K562 (cell line): Measurements from ENCODE around the gene GPRC5B. TPM values are rescaled to one million over a fixed set of nuclear protein-coding genes. Genes with fewer than 3 reads are reported as not detected.

Source experiments
- ATAC-seq: fragments of 200-7000 bp; cut with Tn5 transposase; 3 replicates; pipeline ENCODE4 v1.9.1; 2020; ENCODE audit warnings: moderate library complexity
- BruUV-seq: library from RNA; stranded (reverse); fragments of 400-500 nt; replicated peaks from 2 replicates; lab custom pipeline; 2021; lab: Mats Ljungman, UMichigan
- CTCF ChIA-PET: fragments of 300-600 bp; formaldehyde crosslinking; extraction: SDS; loops from one replicate; lab custom pipeline; 2021; ENCODE audit warnings: low intra/inter-chr PET ratio; lab: Yijun Ruan, JAX
- POLR2A ChIA-PET: fragments of 300-600, 350-650 bp; sonication (Branson Sonifier 250); formaldehyde crosslinking; extraction: SDS; loops from one replicate; lab custom pipeline; 2021; ENCODE audit warnings: antibody characterized with exemption, inconsistent platforms; lab: Yijun Ruan, JAX
- DNase-seq, 4 experiments: peaks; one replicate each; pipeline versions ENCODE4 v3.0.0 to v3.0.0-alpha.2; 2011 to 2018; ENCODE audit warnings: low spot score in 3 of 4, mixed read lengths in 3 of 4; ENCODE audit errors: extremely low read depth in 1 of 4
- FAIRE-seq: peaks from 2 replicates; lab custom pipeline; 2011; peaks lifted over from hg19 to GRCh38; lab: Jason Lieb, UNC
- H2AFZ ChIP-seq: 2 replicates; pipeline ENCODE4 v1.6.0; 2011; ENCODE audit warnings: low read depth, low read length, control low read depth, inconsistent platforms
- H3K27ac ChIP-seq: fragments of 200-600 bp; 3 replicates; pipeline ENCODE4 v1.8.0; 2011; ENCODE audit warnings: low read depth, mild to moderate bottlenecking, control low read depth, inconsistent platforms, low read length, moderate library complexity, mixed read lengths; ENCODE audit errors: extremely low read depth
- H3K27me3 ChIP-seq, 2 experiments: fragments of 300-600 bp in 1 of 2; 2 replicates in 1 of 2; 3 replicates in 1 of 2; pipeline versions ENCODE4 v1.6.0 to v1.8.0; 2011; ENCODE audit warnings: inconsistent platforms in 2 of 2, low read length in 2 of 2, mild to moderate bottlenecking in 1 of 2, mixed read lengths in 1 of 2, moderate library complexity in 1 of 2; ENCODE audit not compliant: control insufficient read depth in 2 of 2, insufficient read depth in 2 of 2
- H3K36me3 ChIP-seq: fragments of 300-600 bp; 3 replicates; pipeline ENCODE4 v1.8.0; 2011; ENCODE audit warnings: mild to moderate bottlenecking, low read length, inconsistent platforms; ENCODE audit not compliant: control insufficient read depth, insufficient read depth
- H3K4me1 ChIP-seq, 2 experiments: fragments of 200-600 bp in 1 of 2; replicated peaks in 1 of 2; 2 replicates in 1 of 2; 3 replicates in 1 of 2; pipeline versions ENCODE4 v1.5.1 to v1.8.0; 2011; ENCODE audit warnings: inconsistent platforms in 2 of 2, low read length in 2 of 2, mild to moderate bottlenecking in 1 of 2, mixed read lengths in 1 of 2, moderate library complexity in 1 of 2; ENCODE audit not compliant: control insufficient read depth in 2 of 2, insufficient read depth in 2 of 2
- H3K4me2 ChIP-seq: 2 replicates; pipeline ENCODE4 v1.6.1; 2011; ENCODE audit warnings: low read length, control low read depth, inconsistent platforms, mixed read lengths; ENCODE audit not compliant: insufficient read depth
- H3K4me3 ChIP-seq: fragments of 200-600 bp; sonication (generic), shearing (Covaris generic); 2 replicates; pipeline ENCODE4 v1.5.1; 2016; ENCODE audit warnings: control low read depth, inconsistent platforms
- H3K79me2 ChIP-seq: fragments of 200-600 bp; 3 replicates; pipeline ENCODE4 v1.8.0; 2011; ENCODE audit warnings: low read length, inconsistent platforms; ENCODE audit not compliant: control insufficient read depth, insufficient read depth
- H3K9ac ChIP-seq, 2 experiments: 2 replicates each; pipeline versions ENCODE4 v1.6.0 to v1.6.1; 2011; ENCODE audit warnings: low read depth in 2 of 2, low read length in 2 of 2, control low read depth in 1 of 2, inconsistent platforms in 1 of 2, mild to moderate bottlenecking in 1 of 2, mixed read lengths in 1 of 2; ENCODE audit not compliant: insufficient read depth in 1 of 2
- H3K9me1 ChIP-seq: one replicate; pipeline ENCODE4 v1.6.0; 2011; ENCODE audit warnings: inconsistent platforms, mild to moderate bottlenecking, low read length, moderate library complexity; ENCODE audit not compliant: control insufficient read depth, insufficient read depth
- H3K9me3 ChIP-seq: replicated peaks from 2 replicates; pipeline ENCODE4 v1.5.1; 2011; ENCODE audit warnings: low read depth, low read length, inconsistent platforms; ENCODE audit not compliant: control insufficient read depth, insufficient read depth
- H4K20me1 ChIP-seq: replicated peaks from 2 replicates; pipeline ENCODE4 v1.6.1; 2011; ENCODE audit warnings: low read length, inconsistent platforms, mixed read lengths; ENCODE audit not compliant: control insufficient read depth, insufficient read depth
- CBX8 ChIP-seq: fragments of 200-600 bp; sonication (generic); IDR thresholded peaks from 2 replicates; pipeline ENCODE4 v1.6.1; 2012; ENCODE audit warnings: borderline replicate concordance, mixed run types, low read depth, mild to moderate bottlenecking, moderate library complexity, mixed read lengths, low read length, control low read depth, inconsistent platforms; ENCODE audit not compliant: poor library complexity, severe bottlenecking; ENCODE audit errors: extremely low read depth
- KLF1 ChIP-seq: fragments of 450-650 bp; IDR thresholded peaks from 2 replicates; pipeline ENCODE4 v1.6.1; 2016; ENCODE audit warnings: missing genetic modification characterization, missing compliant biosample characterization
- KLF16 ChIP-seq: IDR thresholded peaks from 2 replicates; pipeline ENCODE4 v1.6.1; 2016; ENCODE audit warnings: antibody characterized with exemption
- SMARCB1 ChIP-seq: IDR thresholded peaks from 2 replicates; pipeline ENCODE4 v1.6.1; 2011; ENCODE audit warnings: improper control_type of control experiment, low read depth; ENCODE audit not compliant: insufficient read length
- SRSF3 ChIP-seq: fragments of 200-400 bp; formaldehyde crosslinking; IDR thresholded peaks from 2 replicates; pipeline ENCODE4 v1.6.1; 2016; ENCODE audit warnings: mild to moderate bottlenecking, low read length, moderate library complexity; ENCODE audit not compliant: insufficient read depth
- TEAD1 ChIP-seq, 2 experiments: fragments of 450-650 bp in 1 of 2; sonication (generic) in 1 of 2; formaldehyde crosslinking; IDR thresholded peaks; 2 replicates each; pipeline versions ENCODE4 v1.4.0 to v1.8.0; 2020 to 2022; ENCODE audit warnings: mild to moderate bottlenecking in 2 of 2, missing genetic modification reagents in 1 of 2
- XRCC4 ChIP-seq: IDR thresholded peaks from one replicate; pipeline ENCODE4 v1.6.1; 2011; ENCODE audit not compliant: insufficient read depth, insufficient read length; ENCODE audit errors: extremely low read depth
- ZNF239 ChIP-seq: fragments of 250-450 bp; sonication (Bioruptor Pico); IDR thresholded peaks from 2 replicates; pipeline ENCODE4 v1.4.0; 2020; ENCODE audit warnings: mild to moderate bottlenecking
- ZSCAN32 ChIP-seq: fragments of 450-650 bp; formaldehyde crosslinking; IDR thresholded peaks from 2 replicates; pipeline ENCODE4 v1.4.0; 2020; ENCODE audit warnings: mild to moderate bottlenecking, moderate library complexity
- WGBS: fragments of 100-300 bp; shearing (Covaris generic); methylation state at CpG from one replicate; pipeline ENCODE4 v1.1.6; 2016; ENCODE audit warnings: low coverage, mixed read lengths; ENCODE audit not compliant: insufficient coverage; ENCODE audit errors: missing lambda C conversion rate; 5-methylcytosine and 5-hydroxymethylcytosine counted together
- in situ Hi-C: fragments of 300-500 bp; cut with MboI; formaldehyde crosslinking; loops from 4 replicates; pipeline ENCODE4 v1.15.0; 2018; ENCODE audit warnings: inconsistent platforms, mixed read lengths
- intact Hi-C: fragments of 100-400 bp; cut with micrococcal nuclease; formaldehyde crosslinking; loops from 2 replicates; pipeline ENCODE4 v1.14.2; 2022
- polyA plus RNA-seq, 8 experiments: library from polyadenylated mRNA; depleted of rRNA in 4 of 8; stranded (reverse) in 5 of 8; unstranded in 3 of 8; fragments of >200 nt; fragmentation: Nextera tagmentation in 2 of 8; fragmentation: Illumina TruSeq in 1 of 8; extraction: Ambion mirVana in 2 of 8; extraction: Trizol in 1 of 8; gene quantifications; 2 replicates each; pipeline versions ENCODE4 v1.2.1 to v1.2.3, GENCODE V29; 2011 to 2014; ENCODE audit warnings: inconsistent platforms in 1 of 8, missing spikeins in 1 of 8
- total RNA-seq, 7 experiments: library from RNA; depleted of rRNA in 6 of 7; stranded (reverse); fragments of >200 nt in 6 of 7; fragmentation: Illumina TruSeq in 2 of 7; extraction: Trizol in 2 of 7; gene quantifications; 2 replicates each; pipeline versions ENCODE4 v1.2.1 to v1.2.3, GENCODE V29; 2011 to 2021; ENCODE audit warnings: low replicate concordance in 1 of 7
- TF ChIP-seq, protein P1 (sequence below), 3 experiments: fragments of 200-800 bp in 1 of 3; fragments of 250-450 bp in 1 of 3; fragments of 450-650 bp in 1 of 3; sonication (Bioruptor Pico) in 1 of 3; sonication (Bioruptor generic) in 1 of 3; formaldehyde crosslinking in 1 of 3; IDR thresholded peaks; 2 replicates each; pipeline versions ENCODE4 v1.6.1 to v1.8.0; 2016 to 2022; ENCODE audit warnings: mild to moderate bottlenecking in 2 of 3, missing genetic modification characterization in 2 of 3, missing compliant biosample characterization in 1 of 3, moderate library complexity in 1 of 3

GPRC5B gene
- total and polyA plus RNA-seq, 9 of the 15 experiments (the other 6 are each of a cell fraction or from before 2014, with no cell fraction given), result 0.65 to 5.5 (median 1.3) TPM

GRCh38 chr16:19899605-19899955 lies 14.9 kb upstream of the GPRC5B start:
- ChIA-PET CTCF (interaction anchor here (0.6 to 2.3 kb wide), 5 partner anchors 36 to 486 kb away, joined by 3 to 7 read pairs (median 5); no protein-coding TSS in a partner anchor), POLR2A (no interaction called here)
- Histone ChIP-seq H4K20me1 (no peaks in the 10 kb centered on the region), H3K9me1 (no peaks in the 10 kb centered on the region), H3K27ac (no peak overlapping the region), H3K9me3 (no peaks in the 10 kb centered on the region), H3K4me2 (no peak overlapping the region), H3K9ac (no peak overlapping the region), H3K4me3 (no peak overlapping the region), H3K4me1 (no peaks in the 10 kb centered on the region), H3K79me2 (no peaks in the 10 kb centered on the region), H3K27me3 (peaks cover 0 to 32% of the 10 kb centered on the region in 2 experiments; a peak in 3 of 5 replicates), H2AFZ (no peak overlapping the region), H3K36me3 (no peaks in the 10 kb centered on the region)
- intact Hi-C loops (loop anchor here (2.0 kb wide), 1 partner anchor 483 kb away; no protein-coding TSS in a partner anchor), in situ Hi-C loops (loop anchor here (5.0 to 25.0 kb wide), 2 partner anchors 488 to 512 kb away; no protein-coding TSS in a partner anchor)
- no peak for TF ChIP-seq SRSF3
- TF ChIP-seq KLF16, result no peak
- no peak for TF ChIP-seq XRCC4
- TF ChIP-seq ZNF239 (CRISPR knock-in tag), result no peak
- TF ChIP-seq, protein P1, sequence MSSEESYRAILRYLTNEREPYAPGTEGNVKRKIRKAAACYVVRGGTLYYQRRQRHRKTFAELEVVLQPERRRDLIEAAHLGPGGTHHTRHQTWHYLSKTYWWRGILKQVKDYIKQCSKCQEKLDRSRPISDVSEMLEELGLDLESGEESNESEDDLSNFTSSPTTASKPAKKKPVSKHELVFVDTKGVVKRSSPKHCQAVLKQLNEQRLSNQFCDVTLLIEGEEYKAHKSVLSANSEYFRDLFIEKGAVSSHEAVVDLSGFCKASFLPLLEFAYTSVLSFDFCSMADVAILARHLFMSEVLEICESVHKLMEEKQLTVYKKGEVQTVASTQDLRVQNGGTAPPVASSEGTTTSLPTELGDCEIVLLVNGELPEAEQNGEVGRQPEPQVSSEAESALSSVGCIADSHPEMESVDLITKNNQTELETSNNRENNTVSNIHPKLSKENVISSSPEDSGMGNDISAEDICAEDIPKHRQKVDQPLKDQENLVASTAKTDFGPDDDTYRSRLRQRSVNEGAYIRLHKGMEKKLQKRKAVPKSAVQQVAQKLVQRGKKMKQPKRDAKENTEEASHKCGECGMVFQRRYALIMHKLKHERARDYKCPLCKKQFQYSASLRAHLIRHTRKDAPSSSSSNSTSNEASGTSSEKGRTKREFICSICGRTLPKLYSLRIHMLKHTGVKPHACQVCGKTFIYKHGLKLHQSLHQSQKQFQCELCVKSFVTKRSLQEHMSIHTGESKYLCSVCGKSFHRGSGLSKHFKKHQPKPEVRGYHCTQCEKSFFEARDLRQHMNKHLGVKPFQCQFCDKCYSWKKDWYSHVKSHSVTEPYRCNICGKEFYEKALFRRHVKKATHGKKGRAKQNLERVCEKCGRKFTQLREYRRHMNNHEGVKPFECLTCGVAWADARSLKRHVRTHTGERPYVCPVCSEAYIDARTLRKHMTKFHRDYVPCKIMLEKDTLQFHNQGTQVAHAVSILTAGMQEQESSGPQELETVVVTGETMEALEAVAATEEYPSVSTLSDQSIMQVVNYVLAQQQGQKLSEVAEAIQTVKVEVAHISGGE (CRISPR knock-in tag; IDR thresholded peaks at IDR 0.05), result no peak
- TF ChIP-seq TEAD1 (CRISPR knock-in tag; IDR thresholded peaks at IDR 0.05), result no peak
- TF ChIP-seq CBX8, result no peak
- no peak for TF ChIP-seq ZSCAN32
- no peak for TF ChIP-seq SMARCB1
- no peak for TF ChIP-seq KLF1 (tag)
- BruUV-seq, result no TSS peak
- no peak for ATAC-seq
- WGBS, result 23% methylated on average over 5 of the region's 5 CpGs
- FAIRE-seq, result no peak
- no peak for DNase-seq
